ENCODE results near the gene ACTR5.

Gene ACTR5

GRCh38 chr20:38748097-38748860, at the start of gene ACTR5:
ACTR5 (plus strand) TSS chr20:38748460; CDS start chr20:38748479, 19 bp downstream.
- DNase-seq = peak; percentile 90

GRCh38 chr20:38698541-38698940, 49.7 kb upstream of the ACTR5 start:
- no peak for DNase-seq

GRCh38 chr20:38700141-38700540, 48.1 kb upstream of the ACTR5 start:
- no peak for DNase-seq

GRCh38 chr20:38700926-38701325, 47.3 kb upstream of the ACTR5 start:
- no peak for DNase-seq

GRCh38 chr20:38703526-38703925, 44.7 kb upstream of the ACTR5 start:
- no peak for DNase-seq

- DNase-seq = no peak
Measured at GRCh38 chr20:38704136-38704535, 44.1 kb upstream of the ACTR5 start.

- DNase-seq = peak; percentile 21
Measured at GRCh38 chr20:38706509-38706908, 41.8 kb upstream of the ACTR5 start.

- DNase-seq = no peak
Measured at GRCh38 chr20:38714308-38714707, 34.0 kb upstream of the ACTR5 start.

GRCh38 chr20:38715646-38716045, 32.6 kb upstream of the ACTR5 start:
- peak; percentile 21 for DNase-seq

- DNase-seq = no peak
Measured at GRCh38 chr20:38722683-38723016, 25.6 kb upstream of the ACTR5 start.

- DNase-seq = no peak
Measured at GRCh38 chr20:38723017-38723847, 25.0 kb upstream of the ACTR5 start.

GRCh38 chr20:38723848-38724625, 24.2 kb upstream of the ACTR5 start, which contains the start of gene SLC32A1:
SLC32A1 (plus strand) TSS chr20:38724486; CDS start chr20:38724725, 239 bp downstream.
- DNase-seq = no peak

GRCh38 chr20:38724626-38725147, 23.6 kb upstream of the ACTR5 start:
- DNase-seq = no peak

- peak; percentile 7 for DNase-seq
Measured at GRCh38 chr20:38725148-38725901, 22.9 kb upstream of the ACTR5 start.

- no peak for DNase-seq
Measured at GRCh38 chr20:38725931-38726803, 22.1 kb upstream of the ACTR5 start.

GRCh38 chr20:38726804-38727606, 21.3 kb upstream of the ACTR5 start:
- no peak for DNase-seq

GRCh38 chr20:38727607-38728190, 20.6 kb upstream of the ACTR5 start:
- DNase-seq = no peak

- DNase-seq = no peak
Measured at GRCh38 chr20:38728191-38728781, 20.0 kb upstream of the ACTR5 start.

- DNase-seq = no peak
Measured at GRCh38 chr20:38728911-38729642, 19.2 kb upstream of the ACTR5 start.
